MCF 10A (cell line): ENCODE data around the gene COG4. TPM values are rescaled to one million over a fixed set of nuclear protein-coding genes. Genes with fewer than 3 reads are reported as not detected.
"Not testable (repeated sequence)": the region's sequence is repeated elsewhere in the genome, so short reads cannot be mapped to it uniquely, and the experiment has no call there.

Experiments
- BruUV-seq: library from RNA; stranded (reverse); fragments of 400-500 nt; replicated peaks from 2 replicates; lab custom pipeline; 2021; lab: Mats Ljungman, UMichigan
- CTCF ChIA-PET: fragments of 300-600 bp; sonication (Branson Sonifier 250); formaldehyde crosslinking; extraction: SDS; loops from one replicate; lab custom pipeline; 2021; ENCODE audit warnings: antibody characterized with exemption, inconsistent platforms; lab: Yijun Ruan, JAX
- POLR2A ChIA-PET: fragments of 300-600, 350-650 bp; sonication (Branson Sonifier 250); formaldehyde crosslinking; extraction: SDS; loops from one replicate; lab custom pipeline; 2020; ENCODE audit warnings: antibody characterized with exemption, inconsistent platforms; lab: Yijun Ruan, JAX
- DNase-seq: peaks from one replicate; pipeline ENCODE4 v3.0.0-alpha.2; 2018; ENCODE audit not compliant: unreplicated experiment
- H3K27ac Mint-ChIP-seq: one replicate; pipeline ENCODE4 v1.8.0; 2022; ENCODE audit warnings: mild to moderate bottlenecking, low read depth, mixed read lengths; ENCODE audit not compliant: unreplicated experiment
- H3K27me3 Mint-ChIP-seq: one replicate; pipeline ENCODE4 v1.8.0; 2022; ENCODE audit warnings: mixed read lengths; ENCODE audit not compliant: insufficient read depth, unreplicated experiment
- H3K36me3 Mint-ChIP-seq: one replicate; pipeline ENCODE4 v1.8.0; 2022; ENCODE audit warnings: mild to moderate bottlenecking, moderate library complexity, mixed read lengths; ENCODE audit not compliant: insufficient read depth, unreplicated experiment
- H3K4me1 Mint-ChIP-seq: one replicate; pipeline ENCODE4 v1.8.0; 2022; ENCODE audit warnings: mixed read lengths; ENCODE audit not compliant: insufficient read depth, unreplicated experiment
- H3K4me3 Mint-ChIP-seq: one replicate; pipeline ENCODE4 v1.8.0; 2022; ENCODE audit warnings: mild to moderate bottlenecking, moderate library complexity, mixed read lengths; ENCODE audit not compliant: unreplicated experiment
- H3K9me3 Mint-ChIP-seq: one replicate; pipeline ENCODE4 v1.8.0; 2022; ENCODE audit warnings: mixed read lengths; ENCODE audit not compliant: unreplicated experiment
- CTCF ChIP-seq: fragments of 200-600 bp; IDR thresholded peaks from one replicate; pipeline ENCODE4 v1.8.0; 2022; ENCODE audit warnings: antibody characterized with exemption, mild to moderate bottlenecking; ENCODE audit not compliant: unreplicated experiment
- intact Hi-C: fragments of 100-400 bp; cut with micrococcal nuclease; formaldehyde crosslinking; loops from 2 replicates; pipeline ENCODE4 v1.14.1; 2022
- total RNA-seq: library from RNA; stranded (reverse); gene quantifications from 2 replicates; pipeline ENCODE4 v1.2.3, GENCODE V29; 2022

The COG4 gene
- total RNA-seq, 1 experiment from 2014 or later = 62.2 TPM

- no peaks in the 10 kb centered on the region for H3K9me3 Mint-ChIP-seq
- no peaks in the 10 kb centered on the region for H3K27me3 Mint-ChIP-seq
- DNase-seq = no peak
- intact Hi-C loops = no loop called here
- POLR2A ChIA-PET = interaction anchor here (1.1 to 1.8 kb wide), 4 partner anchors 11 to 17 kb away, joined by 3 to 7 read pairs (median 6); no protein-coding TSS in a partner anchor
- CTCF ChIA-PET = interaction anchor here (0.8 to 1.5 kb wide), 3 partner anchors 9 to 19 kb away, joined by 3 read pairs; no protein-coding TSS in a partner anchor
- H3K4me1 Mint-ChIP-seq = peaks cover 5% of the 10 kb centered on the region
- no peak overlapping the region for H3K27ac Mint-ChIP-seq
- H3K36me3 Mint-ChIP-seq = peaks cover 96% of the 10 kb centered on the region
- BruUV-seq = TSS peak; percentile 7
- TF ChIP-seq CTCF = no peak
- no peak overlapping the region for H3K4me3 Mint-ChIP-seq
These were observed 25.6 kb upstream of the COG4 start for GRCh38 chr16:70548936-70549335.

DNA sequence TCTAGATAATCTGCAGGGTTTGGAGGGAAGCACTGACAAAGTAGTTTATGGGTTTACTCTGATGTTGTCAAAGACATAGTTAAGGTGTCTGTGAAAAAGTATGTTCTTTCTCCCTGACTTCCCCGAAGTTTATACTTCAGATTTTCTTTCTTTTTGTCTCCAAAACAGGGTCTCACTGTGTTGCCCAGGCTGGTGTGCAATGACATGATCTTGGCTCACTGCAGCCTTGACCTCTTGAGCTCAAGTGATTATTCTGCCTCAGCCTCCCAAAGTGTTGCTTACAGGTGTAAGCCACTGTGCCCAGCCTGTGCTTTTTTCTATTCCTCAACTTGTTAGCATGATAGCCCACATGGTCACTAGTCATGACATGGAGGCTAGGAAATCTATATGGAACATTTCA lies 21.2 kb upstream of the COG4 start:
- Mint-ChIP-seq H3K4me3 (no peak overlapping the region), H3K36me3 (peaks cover 100% of the 10 kb centered on the region), H3K4me1 (no peaks in the 10 kb centered on the region), H3K9me3 (no peaks in the 10 kb centered on the region), H3K27me3 (no peaks in the 10 kb centered on the region), H3K27ac (peak overlapping the region; percentile 46)
- CTCF ChIA-PET = interaction anchor here (0.7 to 2.5 kb wide), 2 partner anchors 30 to 108 kb away, joined by 3 to 11 read pairs; no protein-coding TSS in a partner anchor
- BruUV-seq = no TSS peak
- DNase-seq = no peak
- POLR2A ChIA-PET = no interaction called here
- intact Hi-C loops = no loop called here
- no peak for TF ChIP-seq CTCF

GRCh38 chr16:70540994-70541393 lies 17.6 kb upstream of the COG4 start:
- TSS peak; percentile 6 for BruUV-seq
- ChIA-PET CTCF (interaction anchor here (0.7 to 1.4 kb wide), 4 partner anchors 11 to 177 kb away, joined by 3 to 4 read pairs (median 4); no protein-coding TSS in a partner anchor), POLR2A (interaction anchor here (1.1 to 1.4 kb wide), 3 partner anchors 8 to 27 kb away, joined by 4 to 5 read pairs (median 5); no protein-coding TSS in a partner anchor)
- peaks cover 100% of the 10 kb centered on the region for H3K36me3 Mint-ChIP-seq
- H3K4me3 Mint-ChIP-seq = no peak overlapping the region
- intact Hi-C loops = no loop called here
- no peak overlapping the region for H3K27ac Mint-ChIP-seq
- no peak for TF ChIP-seq CTCF
- DNase-seq = no peak
- no peaks in the 10 kb centered on the region for H3K9me3 Mint-ChIP-seq
- H3K27me3 Mint-ChIP-seq = no peaks in the 10 kb centered on the region
- H3K4me1 Mint-ChIP-seq = no peaks in the 10 kb centered on the region

DNA sequence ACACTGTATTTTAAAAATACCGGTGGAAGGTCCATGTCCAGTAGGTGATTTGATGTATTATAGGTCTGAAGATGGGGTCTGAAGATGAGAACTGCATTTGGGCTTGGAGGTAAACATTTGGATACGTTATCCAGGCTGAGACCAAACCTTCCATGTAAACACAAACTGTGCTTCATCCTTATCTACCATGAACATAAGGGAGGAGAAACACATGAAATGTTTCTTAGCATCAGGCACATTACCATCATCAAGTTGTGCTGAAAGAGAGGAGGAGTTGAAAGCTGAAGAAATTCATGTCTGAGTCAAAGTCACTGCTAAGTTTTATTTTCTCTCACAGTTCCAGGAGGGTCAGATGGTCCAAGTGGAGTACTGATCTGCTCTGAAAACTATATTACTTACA lies 11.6 kb upstream of the COG4 start:
- no peaks in the 10 kb centered on the region for H3K27me3 Mint-ChIP-seq
- CTCF ChIA-PET = interaction anchor here (1.2 kb wide), 1 partner anchor 236 kb away, joined by 3 read pairs; no protein-coding TSS in a partner anchor
- peaks cover 100% of the 10 kb centered on the region for H3K36me3 Mint-ChIP-seq
- no peak overlapping the region for H3K4me3 Mint-ChIP-seq
- no peak for TF ChIP-seq CTCF
- POLR2A ChIA-PET = interaction anchor here (3.7 kb wide), 1 partner anchor 12 kb away, joined by 16 read pairs; the partner anchor contains the start of genes COG4 and SF3B3
- no peak for DNase-seq
- no TSS peak for BruUV-seq
- no peaks in the 10 kb centered on the region for H3K4me1 Mint-ChIP-seq
- no peak overlapping the region for H3K27ac Mint-ChIP-seq
- no peaks in the 10 kb centered on the region for H3K9me3 Mint-ChIP-seq
- intact Hi-C loops = no loop called here

DNA sequence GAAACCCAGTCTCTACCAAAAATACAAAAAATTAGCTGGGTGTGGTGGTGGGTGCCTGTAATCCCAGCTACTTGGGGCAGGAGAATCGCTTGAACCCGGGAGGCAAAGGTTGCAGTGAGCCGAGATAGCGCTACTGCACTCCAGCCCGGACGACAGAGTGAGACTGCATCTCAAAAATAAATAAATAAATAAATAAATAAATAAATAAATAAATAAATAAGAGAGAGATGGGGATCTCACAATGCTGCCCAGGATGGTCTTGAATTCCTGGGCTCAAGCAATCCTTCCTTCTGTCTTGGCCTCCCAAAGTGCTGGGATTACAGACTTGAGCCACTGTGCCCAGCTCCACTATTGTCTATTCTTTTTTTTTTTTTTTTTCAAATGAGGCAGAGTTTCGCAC lies 6.6 kb upstream of the COG4 start:
- H3K4me1 Mint-ChIP-seq = peaks cover 21% of the 10 kb centered on the region
- intact Hi-C loops = loop anchor here (1.0 to 10.0 kb wide), 2 partner anchors 123 to 245 kb away; no protein-coding TSS in a partner anchor
- H3K4me3 Mint-ChIP-seq, POLR2A ChIA-PET, H3K9me3 Mint-ChIP-seq, DNase-seq, BruUV-seq, H3K27ac Mint-ChIP-seq, H3K27me3 Mint-ChIP-seq: not testable (repeated sequence)
- CTCF ChIA-PET = interaction anchor here (0.5 to 5.0 kb wide), 9 partner anchors 8 to 124 kb away, joined by 3 to 43 read pairs (median 3); no protein-coding TSS in a partner anchor
- peaks cover 98% of the 10 kb centered on the region for H3K36me3 Mint-ChIP-seq
